Kidney tubule cell (primary cell): Measurements from ENCODE around the gene FOXF1.

Experiments
- DNase-seq: peaks from one replicate; pipeline ENCODE4 v3.0.0-alpha.2; 2018; ENCODE audit warnings: low spot score

FOXF1 gene

GRCh38 chr16:86492961-86493629 lies 17.2 kb upstream of the FOXF1 start:
- no peak for DNase-seq

GRCh38 chr16:86494039-86494564 lies 16.2 kb upstream of the FOXF1 start:
- no peak for DNase-seq

- no peak for DNase-seq
Observed at GRCh38 chr16:86494565-86495356, 15.6 kb upstream of the FOXF1 start.

GRCh38 chr16:86495357-86495701 lies 15.0 kb upstream of the FOXF1 start:
- no peak for DNase-seq

- no peak for DNase-seq
Observed at GRCh38 chr16:86495756-86496261, 14.5 kb upstream of the FOXF1 start.

GRCh38 chr16:86496262-86496928 lies 13.9 kb upstream of the FOXF1 start:
- DNase-seq = no peak

- DNase-seq = no peak
Observed at GRCh38 chr16:86496929-86497461, 13.3 kb upstream of the FOXF1 start.

- no peak for DNase-seq
Observed at GRCh38 chr16:86497551-86498021, 12.7 kb upstream of the FOXF1 start.

GRCh38 chr16:86498155-86498670 lies 12.1 kb upstream of the FOXF1 start:
- no peak for DNase-seq

- no peak for DNase-seq
Observed at GRCh38 chr16:86498671-86499439, 11.5 kb upstream of the FOXF1 start.

- DNase-seq = no peak
Observed at GRCh38 chr16:86499440-86499786, 10.9 kb upstream of the FOXF1 start.

GRCh38 chr16:86499889-86500707 lies 10.2 kb upstream of the FOXF1 start:
- DNase-seq = no peak

- no peak for DNase-seq
Observed at GRCh38 chr16:86500708-86501510, 9.4 kb upstream of the FOXF1 start.

- no peak for DNase-seq
Observed at GRCh38 chr16:86501989-86502855, 8.1 kb upstream of the FOXF1 start.

- no peak for DNase-seq
Observed at GRCh38 chr16:86502856-86503748, 7.2 kb upstream of the FOXF1 start.

GRCh38 chr16:86503830-86504229 lies 6.5 kb upstream of the FOXF1 start:
- DNase-seq = no peak

- DNase-seq = no peak
Observed at GRCh38 chr16:86504315-86505184, 5.8 kb upstream of the FOXF1 start.
